Measurements from ENCODE around the gene CRTC2. TPM values are rescaled to one million over a fixed set of nuclear protein-coding genes. Genes with fewer than 3 reads are reported as not detected.

The CRTC2 gene
- total and polyA plus RNA-seq, 2 of the 4 experiments (the other 2 are of a cell fraction), result 2.7 to 20.1 TPM

DNA sequence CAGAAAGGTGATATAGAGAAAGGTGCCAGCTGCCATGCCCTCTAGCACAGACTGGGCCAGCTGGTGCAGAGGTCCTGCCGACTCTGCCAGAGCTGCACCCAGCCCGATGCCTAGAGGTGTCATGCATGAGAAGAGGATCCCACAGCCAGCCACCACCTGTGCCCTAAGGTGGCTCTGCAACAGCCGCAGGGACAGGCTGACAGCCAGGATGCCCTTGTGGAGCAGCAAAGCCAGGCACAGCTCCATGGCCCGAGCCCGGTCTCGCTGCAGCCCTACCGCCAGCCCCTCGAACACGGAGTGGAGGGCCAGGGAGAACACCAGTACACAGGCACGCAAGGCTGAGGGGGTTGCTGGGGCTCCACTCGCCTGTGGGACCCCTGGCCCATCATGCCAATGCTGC is 1.8 kb upstream of the CRTC2 start:
- H3K9ac ChIP-seq (ENCODE audit: low read depth, low read length), result no peak overlapping the region
- no peaks in the 10 kb centered on the region for H3K27me3 ChIP-seq (ENCODE audit: control insufficient read depth, insufficient read depth, low read length)
- no peak overlapping the region for H3K56ac ChIP-seq (ENCODE audit: extremely low read depth, insufficient read depth, low read length)
- no peak overlapping the region for H3K27ac ChIP-seq (ENCODE audit: insufficient read depth, low read length)
- no peak overlapping the region for H2AFZ ChIP-seq (replicated peaks; ENCODE audit: low read length, poor library complexity)
- no peak overlapping the region for H4K5ac ChIP-seq (ENCODE audit: low read depth, low read length)
- H2AK5ac ChIP-seq (ENCODE audit: low read depth, low read length), result no peak overlapping the region
- H3K4me2 ChIP-seq (ENCODE audit: low read depth, low read length), result no peak overlapping the region
- DNase-seq, result no peak
- H3K9me1 ChIP-seq (ENCODE audit: insufficient read depth, low read length), result peaks cover 21% of the 10 kb centered on the region
- peaks cover 31% of the 10 kb centered on the region for H4K20me1 ChIP-seq (ENCODE audit: insufficient read depth, low read length)
- 83% methylated on average over 8 of the region's 11 CpGs; no CpG with 5 or more reads in 1 of the 2 experiments for WGBS, 2 experiments (ENCODE audit: extremely low coverage in 2 of 2, insufficient read length in 1 of 2)
- no peak overlapping the region for H2BK20ac ChIP-seq (ENCODE audit: low read depth, low read length)
- no peak overlapping the region for H2BK5ac ChIP-seq (ENCODE audit: low read depth, low read length, poor library complexity, severe bottlenecking)
- peaks cover 14 to 72% of the 10 kb centered on the region in 2 experiments for H3K79me1 ChIP-seq (ENCODE audit: low read depth in 1 of 2, low read length in 2 of 2)
- in situ Hi-C loops (cut with MboI; ENCODE audit: low sequenced_read_pairs), result loop anchor here (25.0 kb wide), 1 partner anchor 423 kb away; the partner anchor contains the start of genes S100A3, S100A4, S100A5 and S100A6
- H3K14ac ChIP-seq (replicated peaks; ENCODE audit: low read depth, low read length), result no peak overlapping the region
- dilution Hi-C loops (cut with HindIII; ENCODE audit: low sequenced_read_pairs, unreplicated experiment), result no loop called here
- H3K23ac ChIP-seq (ENCODE audit: low read depth, low read length), result no peak overlapping the region
- H2AK9ac ChIP-seq (replicated peaks; ENCODE audit: low read depth, low read length, poor library complexity), result no peak overlapping the region
- no peak for ATAC-seq (ENCODE audit: low read depth)
- peaks cover 18% of the 10 kb centered on the region for H3K4me1 ChIP-seq (ENCODE audit: control insufficient read depth, insufficient read depth, low read length)
- ChIA-PET CTCF (no interaction called here), POLR2A (ENCODE audit: unreplicated experiment) (no interaction called here)
- no peak overlapping the region for H3K4me3 ChIP-seq (ENCODE audit: insufficient read depth, low read depth, low read length)
- no peak overlapping the region for H4K8ac ChIP-seq (ENCODE audit: low read depth in 2 of 2, low read length in 2 of 2)
- no peaks in the 10 kb centered on the region for H3K9me3 ChIP-seq (ENCODE audit: control insufficient read depth, insufficient read depth, low read length)
- H3K18ac ChIP-seq (ENCODE audit: low read depth, low read length), result no peak overlapping the region
- H2BK15ac ChIP-seq (ENCODE audit: low read depth, low read length), result no peak overlapping the region
- peaks cover 13% of the 10 kb centered on the region; the same call in 1 of the 2 replicates for H3K36me3 ChIP-seq (ENCODE audit: control insufficient read depth, insufficient read depth, low read length)
- intact Hi-C loops (cut with micrococcal nuclease), result no loop called here
- BruUV-seq (replicated peaks), result no TSS peak
- TF ChIP-seq CHD1 (IDR thresholded peaks at IDR 0.05; ENCODE audit: low read depth, low read length) (no peak), FOS (IDR thresholded peaks at IDR 0.05; ENCODE audit: low read depth, low read length) (no peak), RFX5 (IDR thresholded peaks at IDR 0.05; ENCODE audit: low read depth, low read length) (no peak)
- TF ChIP-seq, protein P1, sequence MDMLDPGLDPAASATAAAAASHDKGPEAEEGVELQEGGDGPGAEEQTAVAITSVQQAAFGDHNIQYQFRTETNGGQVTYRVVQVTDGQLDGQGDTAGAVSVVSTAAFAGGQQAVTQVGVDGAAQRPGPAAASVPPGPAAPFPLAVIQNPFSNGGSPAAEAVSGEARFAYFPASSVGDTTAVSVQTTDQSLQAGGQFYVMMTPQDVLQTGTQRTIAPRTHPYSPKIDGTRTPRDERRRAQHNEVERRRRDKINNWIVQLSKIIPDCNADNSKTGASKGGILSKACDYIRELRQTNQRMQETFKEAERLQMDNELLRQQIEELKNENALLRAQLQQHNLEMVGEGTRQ (IDR thresholded peaks at IDR 0.05; ENCODE audit: low read depth, low read length), result no peak
- no peak overlapping the region for H2BK120ac ChIP-seq (ENCODE audit: low read depth, low read length)
- H4K91ac ChIP-seq (ENCODE audit: insufficient read depth, low read depth, low read length), result no peak overlapping the region
- H3K4ac ChIP-seq (ENCODE audit: low read depth, low read length), result no peak overlapping the region

All from IMR-90 (cell line).